HG03097 (cell line): ENCODE measurements around the gene UBQLN4.
"Not testable (repeated sequence)": the region's sequence is repeated elsewhere in the genome, so short reads cannot be mapped to it uniquely, and the experiment has no call there.

Source experiments
- ATAC-seq: cut with Tn5 transposase; IDR thresholded peaks from one replicate; pipeline ENCODE4 v1.9.1; 2021; ENCODE audit not compliant: unreplicated experiment, low FRiP score

Gene UBQLN4

DNA sequence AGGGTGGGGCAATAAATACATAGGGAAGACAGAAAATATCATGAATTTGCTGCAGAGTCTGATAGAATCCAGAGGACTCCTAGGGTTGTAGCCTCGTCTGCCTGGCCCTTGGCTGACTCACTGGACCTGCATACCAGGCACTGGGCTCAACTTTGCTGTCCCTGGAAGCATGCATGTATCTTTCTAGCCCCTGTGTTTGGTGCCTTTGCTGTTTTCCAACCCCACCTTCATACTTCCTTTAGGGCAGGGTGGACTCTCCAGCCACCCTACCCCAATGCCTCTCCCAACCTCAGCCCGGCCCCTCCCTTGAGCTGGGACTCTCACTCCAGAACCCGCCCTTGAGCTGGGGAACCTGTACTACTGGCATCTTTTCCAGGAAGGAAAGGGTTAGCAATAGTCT lies 8.6 kb upstream of the UBQLN4 start:
- ATAC-seq = no peak

DNA sequence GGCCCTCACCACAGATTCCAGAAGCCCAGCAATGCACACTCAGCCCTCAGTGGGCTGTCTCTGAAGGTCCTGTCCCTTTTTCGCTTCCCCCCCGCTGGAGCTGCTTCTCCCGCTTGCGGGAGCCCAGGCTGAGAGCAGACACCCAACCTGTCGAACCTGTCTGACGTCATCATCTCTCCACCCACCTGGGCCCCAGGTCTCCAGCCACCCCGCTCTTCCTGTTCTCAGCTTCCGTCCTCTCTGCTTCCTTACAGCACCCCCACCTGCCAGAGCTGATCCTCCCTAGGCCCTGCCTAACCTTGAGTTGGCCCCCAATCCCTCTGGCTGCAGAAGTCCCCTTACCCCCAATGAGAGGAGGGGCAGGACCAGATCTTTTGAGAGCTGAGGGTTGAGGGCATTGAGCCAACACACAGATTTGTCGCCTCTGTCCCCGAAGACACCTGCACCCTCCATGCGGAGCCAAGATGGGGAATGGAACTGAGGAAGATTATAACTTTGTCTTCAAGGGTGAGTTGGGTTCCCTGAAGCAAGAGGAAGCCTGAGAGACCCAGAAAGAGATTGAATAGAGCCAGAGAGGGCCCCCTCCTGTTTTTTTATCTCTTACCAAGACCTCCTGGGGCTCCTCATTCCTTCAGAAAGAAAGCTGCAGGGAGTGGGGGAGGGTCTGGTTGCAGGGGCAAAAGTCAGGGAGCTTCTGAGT lies 7.5 kb upstream of the UBQLN4 start, which contains the start of gene RAB25:
TSS of gene RAB25 (plus strand) at position 224 of the 700 bp plus-strand sequence. CDS start at position 465, 241 bp downstream.
- no peak for ATAC-seq

DNA sequence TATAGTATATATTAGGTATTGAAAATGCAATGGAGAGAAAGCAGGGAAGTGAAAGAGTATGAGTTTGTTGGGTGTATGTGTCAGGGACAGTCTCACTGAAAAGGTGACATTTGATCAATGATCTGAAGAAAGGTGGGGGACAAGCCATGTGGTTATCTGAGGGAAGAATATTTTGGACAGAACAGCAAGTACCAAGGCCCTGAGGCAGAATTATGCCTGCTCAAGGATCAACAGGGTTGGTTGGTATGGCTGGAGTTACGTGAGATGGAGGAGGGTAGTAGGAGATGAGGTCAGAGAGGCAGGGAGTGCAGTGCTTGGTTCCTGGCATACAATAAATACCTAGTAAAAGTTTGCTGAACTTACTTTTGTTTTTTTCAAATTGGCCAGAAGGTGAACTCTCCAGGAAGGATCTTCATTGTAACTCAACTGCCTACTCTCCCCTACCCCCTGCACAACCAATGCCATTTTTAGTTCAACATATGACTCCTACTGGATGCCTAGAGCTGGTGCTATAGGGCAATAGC lies 2.8 kb upstream of the UBQLN4 start:
- ATAC-seq = no peak

DNA sequence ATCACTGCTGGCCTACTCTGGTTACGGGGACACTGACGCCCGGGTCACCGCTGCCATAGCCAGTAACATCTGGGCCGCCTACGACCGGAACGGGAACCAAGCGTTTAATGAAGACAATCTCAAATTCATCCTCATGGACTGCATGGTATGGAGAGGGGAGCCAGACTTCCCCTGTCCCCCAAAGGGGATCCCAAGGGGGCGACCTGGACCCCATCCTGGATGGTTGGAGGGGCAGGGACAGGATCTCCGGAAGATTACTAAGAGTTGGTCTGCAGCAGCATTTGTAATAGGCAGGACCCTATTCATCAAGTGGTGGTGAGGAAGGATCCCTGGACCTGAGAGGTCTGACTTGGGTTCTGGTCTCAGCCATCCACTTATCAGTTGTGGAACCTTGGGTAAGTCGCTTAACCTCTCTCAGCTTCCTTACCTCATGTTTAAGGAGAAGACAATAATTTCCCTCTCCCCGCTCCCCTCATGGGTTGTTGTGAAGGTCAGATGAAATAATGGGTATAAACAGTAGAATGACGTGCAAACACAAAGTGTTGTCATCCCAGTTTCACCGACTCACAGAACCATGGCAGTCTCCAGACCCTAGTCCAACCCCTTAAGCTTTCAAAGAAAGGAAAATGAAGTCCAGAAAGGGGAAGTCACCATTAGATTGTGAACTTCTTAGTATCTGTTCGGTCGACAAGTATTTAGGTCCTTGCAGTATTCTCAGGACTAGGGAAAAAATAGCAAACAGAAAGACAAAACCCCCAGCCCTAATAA lies 1.9 kb upstream of the UBQLN4 start:
- ATAC-seq = no peak

DNA sequence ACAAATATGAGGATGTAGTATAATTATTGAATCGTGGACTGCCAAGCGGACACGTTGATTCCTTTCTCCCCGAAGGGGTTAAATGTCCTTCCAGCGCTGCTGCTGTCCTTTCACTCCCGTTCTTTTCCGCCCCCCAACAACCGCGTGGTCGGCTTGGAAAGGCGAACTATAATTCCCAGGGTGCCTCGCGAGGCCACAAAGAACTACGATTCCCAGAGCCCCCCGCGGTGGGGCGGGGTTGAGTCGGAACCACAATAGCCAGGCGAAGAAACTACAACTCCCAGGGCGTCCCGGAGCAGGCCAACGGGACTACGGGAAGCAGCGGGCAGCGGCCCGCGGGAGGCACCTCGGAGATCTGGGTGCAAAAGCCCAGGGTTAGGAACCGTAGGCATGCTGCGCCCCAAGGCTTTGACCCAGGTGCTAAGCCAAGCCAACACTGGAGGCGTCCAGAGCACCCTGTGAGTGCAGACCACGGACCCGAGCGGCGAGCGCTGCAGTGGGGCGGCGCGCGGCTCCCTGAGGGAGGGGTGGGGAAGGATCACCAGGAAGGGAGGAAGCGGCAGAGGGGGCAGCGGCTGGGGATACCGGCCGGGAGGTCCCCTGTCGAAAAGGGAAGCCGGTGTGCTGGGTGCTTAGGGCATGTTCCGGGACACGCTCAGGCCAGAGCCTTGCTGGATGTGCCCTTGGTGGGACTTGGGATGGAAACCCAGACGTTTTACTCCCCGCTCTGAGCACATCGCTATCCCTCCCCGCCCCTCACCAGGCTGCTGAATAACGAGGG lies 1.1 kb upstream of the UBQLN4 start, which contains the start of gene LAMTOR2:
TSS of gene LAMTOR2 (plus strand) at position 283 of the 781 bp plus-strand sequence. CDS start at position 391, 108 bp downstream.
- peak; percentile 72 for ATAC-seq

- ATAC-seq = no peak
Observed at GRCh38 chr1:156052862-156053767, 483 bp downstream of the UBQLN4 start.

DNA sequence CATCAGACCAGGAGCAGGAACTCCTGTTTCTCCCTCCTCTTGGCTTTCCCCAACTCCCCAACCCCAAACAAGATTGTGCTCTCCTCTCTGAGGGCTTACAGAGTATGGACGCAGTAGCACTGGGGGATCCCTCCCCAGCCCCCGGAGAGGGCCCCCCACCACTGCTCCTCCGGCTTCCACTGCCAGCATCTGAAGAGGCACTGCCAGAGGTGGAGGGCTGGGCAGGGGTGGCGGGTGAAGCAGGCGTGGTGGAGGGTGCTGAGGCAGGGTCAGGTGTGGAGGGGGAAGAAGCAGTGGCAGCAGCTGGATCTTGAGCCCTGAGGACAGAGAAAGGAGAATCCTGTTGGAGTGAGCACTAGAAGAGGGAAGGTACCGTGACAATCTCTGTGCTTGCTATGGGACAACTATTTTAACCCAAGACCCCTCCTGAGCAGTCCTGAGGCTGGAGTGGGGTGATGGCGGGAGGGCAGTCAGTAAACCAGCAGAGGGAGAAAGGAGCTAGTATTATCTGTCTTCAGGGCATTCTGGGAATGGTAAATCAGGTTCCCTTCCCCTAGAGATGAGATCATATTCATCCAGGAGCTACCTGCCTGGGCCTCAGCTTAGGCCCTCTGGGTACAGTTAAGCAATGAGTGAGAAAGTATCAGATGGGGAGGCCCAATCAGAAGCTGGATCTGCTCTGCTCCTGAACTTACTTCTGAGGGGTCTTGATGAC lies 2.4 kb downstream of the UBQLN4 start:
- ATAC-seq = no peak

- ATAC-seq = no peak
Observed at GRCh38 chr1:156050376-156050775, 3.2 kb downstream of the UBQLN4 start.

DNA sequence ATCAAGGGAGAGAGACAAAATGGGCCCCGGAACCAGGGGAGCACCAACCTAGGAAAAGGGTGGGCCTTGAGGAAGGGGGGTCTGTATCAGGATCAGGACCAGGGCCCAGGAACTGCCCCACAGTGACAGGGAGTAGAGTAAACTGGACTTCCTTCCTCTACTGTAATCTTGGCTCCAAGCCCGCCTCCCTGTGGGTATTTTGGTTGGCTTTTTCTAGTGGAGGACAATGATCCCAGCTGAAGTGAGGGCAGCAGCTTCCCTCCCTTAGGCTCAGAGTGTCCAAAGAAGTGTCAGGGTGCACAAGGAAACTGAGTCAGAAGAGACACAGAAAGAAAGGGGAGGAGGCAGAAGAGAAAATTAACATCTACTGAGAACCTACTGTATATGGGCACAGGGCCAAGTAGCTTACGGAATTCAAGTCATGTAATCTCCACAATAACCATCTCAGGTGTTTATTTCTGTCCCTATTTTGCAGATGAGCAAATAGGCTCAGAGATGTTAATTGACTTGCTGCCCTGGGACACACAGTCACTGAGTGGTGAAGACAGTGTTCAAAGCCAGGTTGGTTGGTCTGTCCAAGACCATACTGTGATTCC lies 4.8 kb downstream of the UBQLN4 start:
- ATAC-seq = no peak

DNA sequence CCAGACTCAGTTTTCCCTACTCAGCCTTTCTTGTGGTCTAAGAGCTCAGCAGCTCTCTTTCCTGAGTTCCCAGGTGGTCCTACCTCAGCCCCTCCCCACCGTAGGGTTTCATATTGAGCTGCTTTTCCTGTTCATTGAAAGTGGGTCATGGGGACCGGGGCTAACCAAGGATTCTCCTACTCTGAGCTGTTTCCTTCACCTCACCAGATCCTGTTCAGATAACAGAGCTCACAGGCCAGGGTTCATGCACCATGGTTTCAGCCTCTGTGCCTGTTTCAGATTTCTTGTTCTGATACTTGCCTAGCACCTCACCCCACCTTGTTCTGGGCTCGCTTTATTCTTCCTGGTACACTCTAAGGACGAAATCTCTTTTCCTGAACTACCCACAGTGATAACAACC lies 8.5 kb downstream of the UBQLN4 start:
- ATAC-seq = no peak

GRCh38 chr1:156042828-156043227 lies 10.8 kb downstream of the UBQLN4 start:
- no peak for ATAC-seq

DNA sequence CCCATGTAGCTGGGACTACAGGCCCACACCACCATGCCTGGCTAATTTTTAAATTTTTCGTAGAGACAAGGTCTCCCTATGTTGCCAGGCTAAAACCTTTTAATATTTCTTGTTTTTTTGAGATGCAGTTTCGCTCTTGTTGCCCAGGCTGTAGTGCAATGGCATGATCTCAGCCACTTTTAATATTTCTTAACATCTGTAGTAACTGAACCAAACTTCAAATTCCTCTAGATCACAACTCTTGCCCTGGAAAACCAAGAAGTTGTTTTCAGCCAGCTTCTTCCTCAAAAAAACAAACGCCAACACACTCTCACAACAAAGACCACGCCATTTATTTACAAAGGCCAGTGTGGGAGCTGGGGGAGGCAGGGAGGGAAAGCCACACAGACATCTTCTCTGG lies 18.6 kb downstream of the UBQLN4 start:
- not testable (repeated sequence) for ATAC-seq

- no peak for ATAC-seq
Observed at GRCh38 chr1:156033011-156033410, 20.6 kb downstream of the UBQLN4 start.

- no peak for ATAC-seq
Observed at GRCh38 chr1:156026588-156026987, 27.0 kb downstream of the UBQLN4 start.

DNA sequence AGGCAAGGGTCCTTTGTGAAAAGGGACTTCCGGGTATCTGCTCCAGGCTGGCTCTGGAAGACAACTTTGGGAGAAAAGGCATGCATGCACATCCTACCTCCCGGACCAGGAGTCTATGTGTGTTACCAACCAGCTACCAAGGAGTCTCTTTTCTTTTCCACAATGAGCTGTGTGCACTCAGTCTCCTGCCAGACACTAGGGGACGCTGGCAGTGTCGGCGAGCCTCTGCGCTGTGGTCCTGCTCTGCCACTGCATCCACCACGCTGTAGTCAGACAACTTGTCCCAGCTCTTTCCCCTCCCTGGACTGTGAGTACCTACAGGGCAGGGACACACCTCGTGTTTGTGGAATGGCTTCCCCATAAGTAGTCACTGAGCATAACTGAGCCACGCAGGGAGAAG lies 27.7 kb downstream of the UBQLN4 start:
- ATAC-seq = no peak

- no peak for ATAC-seq
Observed at GRCh38 chr1:156024801-156025200, 28.8 kb downstream of the UBQLN4 start.

GRCh38 chr1:156021954-156022353 lies 31.6 kb downstream of the UBQLN4 start:
- no peak for ATAC-seq

- ATAC-seq = no peak
Observed at GRCh38 chr1:156021093-156021428, 32.5 kb downstream of the UBQLN4 start.
